Neural progenitor cell (in vitro differentiated cells): Measurements from ENCODE around the gene ITIH5. TPM values are rescaled to one million over a fixed set of nuclear protein-coding genes. Genes with fewer than 3 reads are reported as not detected.
"Not testable (repeated sequence)": the region's sequence is repeated elsewhere in the genome, so short reads cannot be mapped to it uniquely, and the experiment has no call there.

Source experiments
- DNase-seq: peaks from one replicate; pipeline ENCODE4 v3.0.0-alpha.2; 2016; ENCODE audit warnings: low spot score
- H2AFZ ChIP-seq: fragments of 200-600 bp; sonication (generic); replicated peaks from 2 replicates; pipeline ENCODE4 v1.6.1; 2016; ENCODE audit warnings: antibody characterized with exemption
- H3F3A ChIP-seq: fragments of 200-600 bp; sonication (generic); 2 replicates; pipeline ENCODE4 v1.6.1; 2016; ENCODE audit warnings: antibody characterized with exemption, low read depth
- H3K27ac ChIP-seq: fragments of 200-600 bp; sonication (generic); 2 replicates; pipeline ENCODE4 v1.5.1; 2016; ENCODE audit warnings: mild to moderate bottlenecking
- H3K27me3 ChIP-seq: fragments of 200-600 bp; sonication (generic); 2 replicates; pipeline ENCODE4 v1.6.1; 2016; ENCODE audit warnings: mild to moderate bottlenecking, moderate library complexity
- H3K36me3 ChIP-seq: fragments of 200-600 bp; sonication (generic); 2 replicates; pipeline ENCODE4 v1.5.1; 2016
- H3K4me1 ChIP-seq: fragments of 200-600 bp; sonication (generic); 2 replicates; pipeline ENCODE4 v1.6.1; 2016; ENCODE audit warnings: mixed run types
- H3K4me2 ChIP-seq: fragments of 200-600 bp; sonication (generic); 2 replicates; pipeline ENCODE4 v1.6.1; 2016
- H3K4me3 ChIP-seq: fragments of 200-600 bp; sonication (generic); 2 replicates; pipeline ENCODE4 v1.5.1; 2016
- H3K79me2 ChIP-seq: fragments of 200-600 bp; sonication (generic); 2 replicates; pipeline ENCODE4 v1.6.1; 2016; ENCODE audit warnings: low read depth
- H3K9ac ChIP-seq: fragments of 200-600 bp; sonication (generic); 2 replicates; pipeline ENCODE4 v1.6.1; 2016
- H3K9me3 ChIP-seq: fragments of 200-600 bp; sonication (generic); 2 replicates; pipeline ENCODE4 v1.5.1; 2016; ENCODE audit warnings: low read depth
- H4K20me1 ChIP-seq: fragments of 200-600 bp; sonication (generic); 2 replicates; pipeline ENCODE4 v1.6.1; 2016; ENCODE audit warnings: low read depth
- H3K27ac Mint-ChIP-seq: 3 replicates; pipeline ENCODE4 v1.8.0; 2021; ENCODE audit warnings: mixed read lengths
- H3K27me3 Mint-ChIP-seq: 2 replicates; pipeline ENCODE4 v1.8.0; 2022; ENCODE audit warnings: low read depth, mild to moderate bottlenecking, inconsistent platforms, moderate library complexity, mixed read lengths; ENCODE audit not compliant: insufficient read depth
- H3K36me3 Mint-ChIP-seq: 3 replicates; pipeline ENCODE4 v1.8.0; 2021; ENCODE audit warnings: mixed read lengths
- H3K4me1 Mint-ChIP-seq: 3 replicates; pipeline ENCODE4 v1.8.0; 2021; ENCODE audit warnings: mixed read lengths
- H3K4me3 Mint-ChIP-seq: 3 replicates; pipeline ENCODE4 v1.8.0; 2021; ENCODE audit warnings: mild to moderate bottlenecking, moderate library complexity, mixed read lengths
- H3K9me3 Mint-ChIP-seq: 3 replicates; pipeline ENCODE4 v1.8.0; 2020; ENCODE audit warnings: mixed read lengths
- EZH2 ChIP-seq: fragments of 200-600 bp; sonication (generic); IDR thresholded peaks from 2 replicates; pipeline ENCODE4 v1.6.1; 2017; ENCODE audit warnings: antibody characterized with exemption, mild to moderate bottlenecking, moderate library complexity
- EZH2phosphoT487 ChIP-seq: fragments of 200-600 bp; sonication (generic); IDR thresholded peaks from 2 replicates; pipeline ENCODE4 v1.6.1; 2017; ENCODE audit warnings: antibody characterized with exemption
- total RNA-seq: library from RNA; depleted of rRNA; stranded (reverse); fragments of >200 nt; gene quantifications from 2 replicates; pipeline ENCODE4 v1.2.3, GENCODE V29; 2015; ENCODE audit warnings: low replicate concordance
- TF ChIP-seq, protein P1 (sequence below): fragments of 200-600 bp; sonication (generic); IDR thresholded peaks from 2 replicates; pipeline ENCODE4 v1.5.1; 2017; ENCODE audit warnings: antibody characterized with exemption, mild to moderate bottlenecking

ITIH5 gene
- total RNA-seq, 1 donor from 2014 or later = 1.1 TPM

DNA sequence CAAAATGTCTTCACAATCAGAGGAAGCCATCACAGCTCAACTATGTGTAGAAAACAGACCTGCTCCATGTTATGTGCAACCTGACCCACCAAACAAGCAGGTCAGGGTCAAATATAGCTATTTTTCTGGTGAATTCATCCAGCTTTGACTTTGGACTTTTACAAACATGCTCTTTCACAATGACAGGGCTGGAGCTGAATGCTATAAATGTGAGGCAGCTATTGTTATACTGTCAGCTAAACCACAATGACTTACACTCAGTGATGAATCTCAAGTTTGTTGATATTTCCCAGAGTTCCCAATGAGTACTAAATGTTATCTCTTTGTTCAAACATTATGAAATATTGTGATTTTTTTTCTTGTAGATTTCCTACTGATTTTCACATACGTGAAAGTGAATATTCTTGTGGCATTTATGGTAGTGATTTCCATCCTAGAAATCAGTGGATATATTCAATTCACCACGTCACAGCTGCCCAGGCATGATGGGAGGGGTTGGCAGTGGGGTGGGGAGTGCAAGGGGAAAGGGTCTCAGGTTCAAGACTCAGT, 33.9 kb upstream of the ITIH5 start:
- no peaks in the 10 kb centered on the region for H3K36me3 Mint-ChIP-seq
- H3K4me3 Mint-ChIP-seq = no peak overlapping the region
- H3K4me1 ChIP-seq = no peaks in the 10 kb centered on the region
- no peaks in the 10 kb centered on the region for H3K79me2 ChIP-seq
- no peaks in the 10 kb centered on the region for H3K27me3 ChIP-seq
- no peaks in the 10 kb centered on the region for H3K9me3 ChIP-seq
- no peak overlapping the region for H3K27ac ChIP-seq
- H3K4me1 Mint-ChIP-seq = no peaks in the 10 kb centered on the region
- peaks cover 6% of the 10 kb centered on the region for H3K27me3 Mint-ChIP-seq
- no peaks in the 10 kb centered on the region for H3F3A ChIP-seq
- H3K9ac ChIP-seq = no peak overlapping the region
- H3K36me3 ChIP-seq = no peaks in the 10 kb centered on the region
- no peak overlapping the region for H3K4me3 ChIP-seq
- H3K9me3 Mint-ChIP-seq = no peaks in the 10 kb centered on the region
- no peak overlapping the region for H3K4me2 ChIP-seq
- no peaks in the 10 kb centered on the region for H4K20me1 ChIP-seq
- TF ChIP-seq, protein P1, sequence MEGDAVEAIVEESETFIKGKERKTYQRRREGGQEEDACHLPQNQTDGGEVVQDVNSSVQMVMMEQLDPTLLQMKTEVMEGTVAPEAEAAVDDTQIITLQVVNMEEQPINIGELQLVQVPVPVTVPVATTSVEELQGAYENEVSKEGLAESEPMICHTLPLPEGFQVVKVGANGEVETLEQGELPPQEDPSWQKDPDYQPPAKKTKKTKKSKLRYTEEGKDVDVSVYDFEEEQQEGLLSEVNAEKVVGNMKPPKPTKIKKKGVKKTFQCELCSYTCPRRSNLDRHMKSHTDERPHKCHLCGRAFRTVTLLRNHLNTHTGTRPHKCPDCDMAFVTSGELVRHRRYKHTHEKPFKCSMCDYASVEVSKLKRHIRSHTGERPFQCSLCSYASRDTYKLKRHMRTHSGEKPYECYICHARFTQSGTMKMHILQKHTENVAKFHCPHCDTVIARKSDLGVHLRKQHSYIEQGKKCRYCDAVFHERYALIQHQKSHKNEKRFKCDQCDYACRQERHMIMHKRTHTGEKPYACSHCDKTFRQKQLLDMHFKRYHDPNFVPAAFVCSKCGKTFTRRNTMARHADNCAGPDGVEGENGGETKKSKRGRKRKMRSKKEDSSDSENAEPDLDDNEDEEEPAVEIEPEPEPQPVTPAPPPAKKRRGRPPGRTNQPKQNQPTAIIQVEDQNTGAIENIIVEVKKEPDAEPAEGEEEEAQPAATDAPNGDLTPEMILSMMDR = no peak
- TF ChIP-seq EZH2phosphoT487 (no peak), EZH2 (no peak)
- no peak overlapping the region for H3K27ac Mint-ChIP-seq
- DNase-seq = no peak
- no peak overlapping the region for H2AFZ ChIP-seq

DNA sequence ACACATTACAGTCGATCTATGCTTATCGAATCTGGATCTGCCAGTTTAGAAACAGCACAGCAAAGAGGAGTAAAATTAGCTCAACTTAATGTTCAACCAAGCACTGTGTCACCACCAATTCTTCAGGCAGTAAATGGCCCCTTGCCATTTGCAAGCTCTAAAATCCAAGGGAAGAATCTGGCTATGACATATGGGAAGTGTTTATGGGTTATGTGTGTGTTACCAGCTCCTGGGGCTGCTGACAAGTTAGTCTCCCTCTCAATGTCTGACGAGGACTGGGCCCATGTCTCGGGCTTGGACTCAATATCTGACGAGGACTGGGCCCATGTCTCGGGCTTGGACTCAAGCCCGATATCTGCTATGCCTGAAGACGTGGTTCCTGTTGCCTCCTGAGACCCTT, 30.7 kb upstream of the ITIH5 start:
- no peaks in the 10 kb centered on the region for H4K20me1 ChIP-seq
- TF ChIP-seq, protein P1 = no peak
- TF ChIP-seq EZH2phosphoT487 = no peak
- TF ChIP-seq EZH2 = no peak
- no peaks in the 10 kb centered on the region for H3K4me1 ChIP-seq
- no peaks in the 10 kb centered on the region for H3F3A ChIP-seq
- H3K36me3 ChIP-seq = no peaks in the 10 kb centered on the region
- no peak for DNase-seq
- no peaks in the 10 kb centered on the region for H3K79me2 ChIP-seq
- no peak overlapping the region for H3K9ac ChIP-seq
- peaks cover 11% of the 10 kb centered on the region for H3K9me3 Mint-ChIP-seq
- no peak overlapping the region for H3K4me2 ChIP-seq
- peaks cover 12% of the 10 kb centered on the region for H3K27me3 Mint-ChIP-seq
- H2AFZ ChIP-seq = no peak overlapping the region
- H3K36me3 Mint-ChIP-seq = no peaks in the 10 kb centered on the region
- H3K4me1 Mint-ChIP-seq = no peaks in the 10 kb centered on the region
- H3K27me3 ChIP-seq = no peaks in the 10 kb centered on the region
- H3K4me3 Mint-ChIP-seq = no peak overlapping the region
- no peak overlapping the region for H3K27ac Mint-ChIP-seq
- no peak overlapping the region for H3K27ac ChIP-seq
- no peaks in the 10 kb centered on the region for H3K9me3 ChIP-seq
- no peak overlapping the region for H3K4me3 ChIP-seq

DNA sequence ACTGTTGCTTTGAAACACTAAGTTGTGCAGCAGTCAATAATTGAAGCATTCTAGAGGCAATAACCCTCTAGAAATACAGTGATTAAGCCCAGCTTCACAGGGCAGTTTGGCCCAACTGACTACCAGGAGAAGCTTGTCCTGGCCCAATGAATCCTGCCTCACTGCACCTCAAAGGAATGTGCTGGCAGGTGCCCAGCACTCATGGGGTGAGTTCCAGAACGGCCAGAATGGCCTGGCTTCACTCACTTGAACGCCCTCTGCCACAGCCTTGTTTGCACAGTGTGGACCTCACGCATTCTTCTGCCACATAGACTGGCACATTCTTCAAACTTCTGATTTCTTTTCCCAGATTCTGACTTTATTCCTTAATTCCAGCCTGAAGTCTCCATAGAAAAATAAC, 29.8 kb upstream of the ITIH5 start:
- H3K27me3 Mint-ChIP-seq = peaks cover 12% of the 10 kb centered on the region

DNA sequence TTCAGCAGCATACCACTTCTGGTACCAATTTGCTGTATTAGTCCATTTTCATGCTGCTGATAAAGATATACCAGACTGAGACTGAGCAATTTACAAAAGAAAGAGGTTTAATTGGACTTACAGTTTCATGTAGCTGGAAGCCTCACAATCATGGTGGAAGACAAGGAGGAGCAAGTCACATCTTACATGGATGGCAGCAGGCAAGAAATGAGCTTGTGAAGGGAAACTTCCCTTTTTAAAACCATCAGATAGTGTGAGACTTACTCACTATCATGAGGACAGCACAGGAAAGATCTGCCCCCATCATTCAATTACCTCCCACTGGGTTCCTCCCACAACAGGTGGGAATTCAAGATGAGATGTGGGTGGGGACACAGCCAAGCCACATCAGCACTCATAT, 26.4 kb upstream of the ITIH5 start:
- not testable (repeated sequence) for H3K27me3 ChIP-seq, DNase-seq, H3F3A ChIP-seq, H3K4me1 ChIP-seq, H3K79me2 ChIP-seq, H3K9me3 ChIP-seq, H3K4me3 Mint-ChIP-seq, H3K27ac ChIP-seq, H3K4me1 Mint-ChIP-seq, H3K27ac Mint-ChIP-seq, H3K36me3 ChIP-seq, H3K36me3 Mint-ChIP-seq, H3K4me2 ChIP-seq, H2AFZ ChIP-seq, H3K4me3 ChIP-seq, H4K20me1 ChIP-seq, H3K9ac ChIP-seq
- Mint-ChIP-seq H3K27me3 (peaks cover 10% of the 10 kb centered on the region), H3K9me3 (peaks cover 22% of the 10 kb centered on the region)

More for the DNA sequence above, 29.8 kb upstream of the ITIH5 start:
- no peaks in the 10 kb centered on the region for H4K20me1 ChIP-seq
- no peaks in the 10 kb centered on the region for H3K4me1 ChIP-seq
- Mint-ChIP-seq H3K9me3 (peaks cover 13% of the 10 kb centered on the region), H3K4me3 (no peak overlapping the region), H3K4me1 (no peaks in the 10 kb centered on the region), H3K27ac (no peak overlapping the region), H3K36me3 (no peaks in the 10 kb centered on the region)
- H2AFZ ChIP-seq = no peak overlapping the region
- H3K4me2 ChIP-seq = no peak overlapping the region
- no peak overlapping the region for H3K9ac ChIP-seq
- no peak overlapping the region for H3K27ac ChIP-seq
- no peaks in the 10 kb centered on the region for H3F3A ChIP-seq
- no peaks in the 10 kb centered on the region for H3K36me3 ChIP-seq
- H3K79me2 ChIP-seq = no peaks in the 10 kb centered on the region
- H3K4me3 ChIP-seq = no peak overlapping the region
- TF ChIP-seq EZH2phosphoT487 (no peak), EZH2 (no peak)
- TF ChIP-seq, protein P1 = no peak
- no peak for DNase-seq
- H3K27me3 ChIP-seq = no peaks in the 10 kb centered on the region
- H3K9me3 ChIP-seq = no peaks in the 10 kb centered on the region

DNA sequence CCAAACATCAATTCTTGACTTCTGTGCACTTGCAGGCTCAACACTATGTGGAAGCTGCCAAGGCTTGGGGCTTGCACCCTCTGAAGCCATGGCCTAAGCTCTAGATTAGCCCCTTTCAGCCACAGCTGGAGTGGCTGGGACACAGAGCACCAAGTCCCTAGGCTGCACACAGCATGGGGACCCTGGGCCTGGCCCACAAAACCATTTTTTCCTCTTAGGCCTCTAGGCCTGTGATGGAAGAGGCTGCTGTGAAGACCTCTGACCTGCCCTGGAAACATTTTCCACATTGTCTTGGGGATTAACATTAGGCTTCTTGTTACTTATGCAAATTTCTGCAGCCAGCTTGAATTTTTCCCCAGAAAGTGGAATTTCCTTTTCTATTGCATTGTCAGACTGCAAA, 25.6 kb upstream of the ITIH5 start:
- not testable (repeated sequence) for H3K4me3 ChIP-seq, H3K36me3 ChIP-seq, H2AFZ ChIP-seq, H3K36me3 Mint-ChIP-seq, H3F3A ChIP-seq, H3K9me3 ChIP-seq, H3K4me2 ChIP-seq, H3K27me3 ChIP-seq, H3K9ac ChIP-seq, H3K27ac ChIP-seq, H3K79me2 ChIP-seq, H4K20me1 ChIP-seq, H3K27ac Mint-ChIP-seq, DNase-seq, H3K4me1 ChIP-seq, H3K4me1 Mint-ChIP-seq, H3K4me3 Mint-ChIP-seq
- Mint-ChIP-seq H3K9me3 (peaks cover 22% of the 10 kb centered on the region), H3K27me3 (peaks cover 10% of the 10 kb centered on the region)

DNA sequence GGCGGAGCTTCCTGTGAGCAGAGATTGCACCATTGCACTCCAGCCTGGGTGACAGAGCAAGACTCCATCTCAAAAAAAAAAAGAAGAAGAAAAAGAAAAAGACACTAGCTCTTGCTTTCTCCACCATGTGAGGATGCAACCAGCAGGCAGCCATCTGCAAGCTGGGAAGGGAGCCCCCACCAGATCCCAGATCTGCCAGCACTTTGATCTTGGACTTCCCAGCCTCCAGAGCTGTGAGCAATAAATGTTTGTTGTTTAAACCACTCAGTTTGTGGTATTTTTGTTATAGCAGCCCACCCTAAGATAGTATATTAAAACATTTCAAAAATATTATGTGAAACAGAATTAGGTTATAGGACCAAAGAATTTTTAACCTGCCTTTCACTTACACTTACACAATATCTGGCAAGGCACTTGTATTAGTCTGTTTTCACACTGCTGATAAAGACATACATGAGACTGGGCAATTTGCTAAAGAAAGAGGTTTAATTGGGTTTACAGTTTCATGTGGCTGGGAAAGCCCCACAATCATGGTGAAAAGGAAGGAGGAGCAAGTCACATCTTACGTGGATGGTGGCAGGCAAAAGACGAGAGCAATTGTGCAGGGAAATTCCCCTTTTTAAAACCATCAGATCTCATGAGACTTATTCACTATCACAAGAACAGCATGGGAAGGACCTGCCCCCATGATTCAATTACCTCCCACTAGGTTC, 24.3 kb upstream of the ITIH5 start:
- not testable (repeated sequence) for H3K36me3 Mint-ChIP-seq, H3K9ac ChIP-seq, H3K4me1 Mint-ChIP-seq, H3K4me1 ChIP-seq, H3K4me2 ChIP-seq, H3K4me3 Mint-ChIP-seq, H4K20me1 ChIP-seq, H2AFZ ChIP-seq, H3K36me3 ChIP-seq, H3K27ac Mint-ChIP-seq, H3K79me2 ChIP-seq, H3K27me3 ChIP-seq, DNase-seq, H3K27ac ChIP-seq, H3F3A ChIP-seq, H3K4me3 ChIP-seq, H3K9me3 ChIP-seq
- H3K9me3 Mint-ChIP-seq = peaks cover 22% of the 10 kb centered on the region
- H3K27me3 Mint-ChIP-seq = peaks cover 11% of the 10 kb centered on the region
